ENCODE data around the gene KIF6.

The KIF6 gene

GRCh38 chr6:39543950-39544349 lies 181.3 kb downstream of the KIF6 start:
- CTCF ChIA-PET = interaction anchor here (0.8 to 2.1 kb wide), 2 partner anchors 10 to 16 kb away, joined by 5 read pairs; no protein-coding TSS in a partner anchor
- no peak for DNase-seq (ENCODE audit: extremely low spot score)
- POLR2A ChIA-PET = no interaction called here
- no peak for TF ChIP-seq CTCF (IDR thresholded peaks at IDR 0.05; ENCODE audit: control extremely low read depth, extremely low read depth, low read depth, missing control alignments)

- POLR2A ChIA-PET = no interaction called here
- no peak for DNase-seq (ENCODE audit: extremely low spot score)
- no peak for TF ChIP-seq CTCF (IDR thresholded peaks at IDR 0.05; ENCODE audit: control extremely low read depth, extremely low read depth, low read depth, missing control alignments)
- CTCF ChIA-PET = interaction anchor here (0.8 to 2.1 kb wide), 2 partner anchors 11 to 17 kb away, joined by 5 read pairs; no protein-coding TSS in a partner anchor
Observed at GRCh38 chr6:39543095-39543494, 182.1 kb downstream of the KIF6 start.

- ChIA-PET CTCF (no interaction called here), POLR2A (no interaction called here)
- TF ChIP-seq CTCF (IDR thresholded peaks at IDR 0.05; ENCODE audit: control extremely low read depth, extremely low read depth, low read depth, missing control alignments) = no peak
- no peak for DNase-seq (ENCODE audit: extremely low spot score)
Observed at GRCh38 chr6:39540454-39540853, 184.8 kb downstream of the KIF6 start.

- TF ChIP-seq CTCF (IDR thresholded peaks at IDR 0.05; ENCODE audit: control extremely low read depth, extremely low read depth, low read depth, missing control alignments) = no peak
- CTCF ChIA-PET = no interaction called here
- peak; percentile 80 for DNase-seq (ENCODE audit: extremely low spot score)
- POLR2A ChIA-PET = no interaction called here
Observed at GRCh38 chr6:39530201-39530759, 194.9 kb downstream of the KIF6 start.

- TF ChIP-seq CTCF (IDR thresholded peaks at IDR 0.05; ENCODE audit: control extremely low read depth, extremely low read depth, low read depth, missing control alignments) = no peak
- CTCF ChIA-PET = no interaction called here
- DNase-seq (ENCODE audit: extremely low spot score) = no peak
- POLR2A ChIA-PET = no interaction called here
Observed at GRCh38 chr6:39527792-39528564, 197.2 kb downstream of the KIF6 start.

GRCh38 chr6:39524007-39524406 lies 201.2 kb downstream of the KIF6 start:
- TF ChIP-seq CTCF (IDR thresholded peaks at IDR 0.05; ENCODE audit: control extremely low read depth, extremely low read depth, low read depth, missing control alignments) = no peak
- ChIA-PET CTCF (no interaction called here), POLR2A (no interaction called here)
- no peak for DNase-seq (ENCODE audit: extremely low spot score)
